Measurements from ENCODE around the gene AFF1.

The AFF1 gene

GRCh38 chr4:86924811-86925210 lies 10.0 kb upstream of the AFF1 start:
- no peak for DNase-seq

- DNase-seq = no peak
Measured at GRCh38 chr4:86926435-86927086, 8.2 kb upstream of the AFF1 start.

- peak; percentile 8 for DNase-seq
Measured at GRCh38 chr4:86927843-86928395, 6.9 kb upstream of the AFF1 start.

- DNase-seq = no peak
Measured at GRCh38 chr4:86928400-86929255, 6.2 kb upstream of the AFF1 start.

- peak; percentile 6 for DNase-seq
Measured at GRCh38 chr4:86934147-86934770, 552 bp upstream of the AFF1 start.

GRCh38 chr4:86935566-86935852 lies 698 bp downstream of the AFF1 start:
- no peak for DNase-seq

GRCh38 chr4:86935853-86936733 lies 1.3 kb downstream of the AFF1 start:
- peak; percentile 83 for DNase-seq

GRCh38 chr4:86938771-86939520 lies 4.1 kb downstream of the AFF1 start:
- DNase-seq = no peak

GRCh38 chr4:86939729-86940575 lies 5.1 kb downstream of the AFF1 start:
- DNase-seq = peak; percentile 34

GRCh38 chr4:86940920-86941460 lies 6.2 kb downstream of the AFF1 start:
- no peak for DNase-seq

- no peak for DNase-seq
Measured at GRCh38 chr4:86942185-86942666, 7.4 kb downstream of the AFF1 start.

GRCh38 chr4:86944964-86945781 lies 10.4 kb downstream of the AFF1 start:
- no peak for DNase-seq

- DNase-seq = no peak
Measured at GRCh38 chr4:86946868-86947500, 12.2 kb downstream of the AFF1 start.

- no peak for DNase-seq
Measured at GRCh38 chr4:86947501-86948120, 12.8 kb downstream of the AFF1 start.

- DNase-seq = no peak
Measured at GRCh38 chr4:86948276-86948675, 13.5 kb downstream of the AFF1 start.

- no peak for DNase-seq
Measured at GRCh38 chr4:86950831-86951525, 16.2 kb downstream of the AFF1 start.

- no peak for DNase-seq
Measured at GRCh38 chr4:86955888-86956451, 21.2 kb downstream of the AFF1 start.

- no peak for DNase-seq
Measured at GRCh38 chr4:86957215-86957614, 22.4 kb downstream of the AFF1 start.

Measured in activated naive CD4-positive, alpha-beta T cell treated with Interleukin-2 at 50 U/mL for 16 hours (primary cell).